Ovary (tissue), 9 donors: Measurements from ENCODE around the gene NEUROD4. TPM values are rescaled to one million over a fixed set of nuclear protein-coding genes. Genes with fewer than 3 reads are reported as not detected.

Source experiments
- DNase-seq, 5 donors: peaks; one replicate each; pipeline ENCODE4 v3.0.0-alpha.2; 2019 to 2020
- H3K27ac ChIP-seq, 2 donors: fragments of 200-600 bp; one replicate each; pipeline versions ENCODE4 v1.5.1 to v1.8.0; 2019 to 2022
- H3K27me3 ChIP-seq: fragments of 200-600 bp; one replicate; pipeline ENCODE4 v1.8.0; 2022
- H3K36me3 ChIP-seq: fragments of 200-600 bp; sonication (generic); one replicate; pipeline ENCODE4 v1.5.1; 2019
- H3K4me1 ChIP-seq: one replicate; pipeline ENCODE4 v1.8.1; 2013; ENCODE audit warnings: mild to moderate bottlenecking, moderate library complexity; ENCODE audit not compliant: insufficient read depth
- H3K4me3 ChIP-seq: fragments of 200-600 bp; sonication (generic); one replicate; pipeline ENCODE4 v1.5.1; 2017
- H3K9me3 ChIP-seq, 2 donors: fragments of 200-600 bp in 1 of 2; sonication (generic) in 1 of 2; one replicate each; pipeline versions ENCODE4 v1.5.1 to v1.8.1; 2013 to 2019; ENCODE audit warnings: mild to moderate bottlenecking in 1 of 2, moderate library complexity in 1 of 2
- CTCF ChIP-seq, 3 donors: fragments of 450-650 bp in 2 of 3; fragments of 200-600 bp in 1 of 3; IDR thresholded peaks; one replicate each; pipeline versions ENCODE4 v1.5.1 to v1.8.0; 2016 to 2022; ENCODE audit warnings: antibody characterized with exemption in 3 of 3, mild to moderate bottlenecking in 1 of 3
- EP300 ChIP-seq: sonication (generic); formaldehyde crosslinking; IDR thresholded peaks from one replicate; pipeline ENCODE4 v1.6.1; 2017; ENCODE audit warnings: antibody characterized with exemption
- POLR2A ChIP-seq: fragments of 450-650 bp; IDR thresholded peaks from one replicate; pipeline ENCODE4 v1.6.1; 2017; ENCODE audit warnings: antibody characterized with exemption, mild to moderate bottlenecking, moderate library complexity
- WGBS, 3 donors: extraction: QIAGEN DNeasy Blood & Tissue Kit in 1 of 3; methylation state at CpG; one replicate each; pipeline versions ENCODE4 v1.1.5 to v1.1.7; 2013 to 2017; 5-methylcytosine and 5-hydroxymethylcytosine counted together
- intact Hi-C, 4 donors: fragments of 100-400 bp; cut with DNase I; formaldehyde crosslinking; loops; one replicate each; pipeline versions ENCODE4 v1.11.0 to v1.15.1; 2022 to 2023
- polyA plus RNA-seq, 2 donors: library from polyadenylated mRNA; stranded (reverse); fragments of 200-250 nt in 1 of 2; fragments of 350-450 nt in 1 of 2; fragmentation: Illumina TruSeq in 1 of 2; extraction: RNeasy Lipid Tissue Mini Kit (QIAGEN cat#74804) in 1 of 2; gene quantifications; one replicate each; pipeline ENCODE4 v1.2.3, GENCODE V29; 2013 to 2014
- total RNA-seq, 7 donors: library from RNA; depleted of rRNA in 2 of 7; stranded (reverse); fragments of >200 nt in 2 of 7; fragmentation: NEBNext Ultra II Directional in 3 of 7; extraction: Animal tissue kit (Norgen Biotek cat#: 25700) in 3 of 7; gene quantifications; one replicate each; pipeline versions ENCODE4 v1.1.0 to v1.2.4, GENCODE V29; 2016 to 2023
- donor health status: DM: no; HTN: no; CAD: no; lungs with moderate emphysema.
- donor health status: DM: no; HTN: no; CAD: no.
- donor health status: Bipolar disorder and iron deficiency.
- donor health status: DM: yes; HTN: yes; CAD: no.
- donor health status: DM: no; HTN: no; CAD: no.
- donor health status: DM: yes; HTN: yes; CAD: no.

Gene NEUROD4
- total and polyA plus RNA-seq, 9 donors = not detected

DNA sequence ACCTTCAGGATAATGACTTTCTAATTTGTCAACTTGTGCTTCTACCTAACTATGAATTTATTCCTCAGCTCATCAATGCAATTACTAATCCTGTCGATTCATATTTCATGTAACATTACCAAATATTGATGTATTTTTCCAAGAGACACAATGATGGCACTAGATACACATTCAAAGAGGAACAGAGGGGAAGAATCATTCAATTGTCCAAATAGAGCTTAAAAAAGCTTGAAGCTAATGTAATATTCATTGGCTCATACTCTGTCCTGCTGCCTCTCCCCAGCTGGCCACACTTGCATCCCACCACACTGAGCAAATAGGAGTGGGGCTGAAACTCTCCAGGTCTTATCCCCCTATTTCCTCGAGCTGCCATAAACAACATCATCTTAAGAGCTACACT lies 44.5 kb upstream of the NEUROD4 start:
- Histone ChIP-seq H3K27me3 (no peaks in the 10 kb centered on the region), H3K9me3 (no peaks in the 10 kb centered on the region), H3K4me3 (no peak overlapping the region), H3K36me3 (no peaks in the 10 kb centered on the region), H3K4me1 (peaks cover 3% of the 10 kb centered on the region), H3K27ac (no peak overlapping the region)
- TF ChIP-seq POLR2A = no peak
- no peak for TF ChIP-seq CTCF (IDR thresholded peaks at IDR 0.05)
- no peak for TF ChIP-seq EP300
- intact Hi-C loops = no loop called here
- WGBS, 3 donors = 61 to 71% (median 67%) methylated on average over 2 of the region's 2 CpGs
- DNase-seq = no peak

DNA sequence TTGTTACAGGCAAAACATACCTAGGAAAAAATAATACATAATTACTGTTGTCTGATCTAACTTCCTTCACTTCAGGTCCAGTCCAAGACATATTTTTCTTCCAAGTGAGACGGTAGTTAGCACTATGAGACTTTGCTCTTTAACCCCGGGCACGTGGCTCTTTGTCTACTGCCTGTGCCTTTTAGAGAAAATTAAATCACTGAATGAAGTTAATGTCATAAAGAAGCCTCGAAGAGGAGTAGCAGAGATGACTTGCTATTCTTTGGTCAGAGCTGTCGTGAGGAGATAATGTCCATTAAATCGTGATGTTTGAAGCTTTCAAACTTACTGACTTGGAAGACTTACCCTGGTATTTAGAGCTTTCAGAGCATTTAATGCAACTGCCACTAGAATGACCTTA lies 43.9 kb upstream of the NEUROD4 start:
- no peak for DNase-seq
- intact Hi-C loops = no loop called here
- WGBS, 3 donors = 15 to 22% (median 18%) methylated on average over 6 of the region's 6 CpGs
- no peaks in the 10 kb centered on the region for H3K27me3 ChIP-seq
- H3K9me3 ChIP-seq = no peaks in the 10 kb centered on the region
- peak overlapping the region in 1 of 2 donors; percentile 30 for H3K27ac ChIP-seq
- TF ChIP-seq CTCF (IDR thresholded peaks at IDR 0.05) (no peak), EP300 (no peak), POLR2A (no peak)
- H3K36me3 ChIP-seq = no peaks in the 10 kb centered on the region
- H3K4me1 ChIP-seq = peaks cover 3% of the 10 kb centered on the region
- H3K4me3 ChIP-seq = no peak overlapping the region

- WGBS, 3 donors = 31 to 38% (median 31%) methylated on average over 3 of the region's 3 CpGs
- TF ChIP-seq EP300 = no peak
- TF ChIP-seq POLR2A = no peak
- TF ChIP-seq CTCF (IDR thresholded peaks at IDR 0.05) = no peak
Observed at GRCh38 chr12:54977155-54977554, 42.6 kb upstream of the NEUROD4 start.

DNA sequence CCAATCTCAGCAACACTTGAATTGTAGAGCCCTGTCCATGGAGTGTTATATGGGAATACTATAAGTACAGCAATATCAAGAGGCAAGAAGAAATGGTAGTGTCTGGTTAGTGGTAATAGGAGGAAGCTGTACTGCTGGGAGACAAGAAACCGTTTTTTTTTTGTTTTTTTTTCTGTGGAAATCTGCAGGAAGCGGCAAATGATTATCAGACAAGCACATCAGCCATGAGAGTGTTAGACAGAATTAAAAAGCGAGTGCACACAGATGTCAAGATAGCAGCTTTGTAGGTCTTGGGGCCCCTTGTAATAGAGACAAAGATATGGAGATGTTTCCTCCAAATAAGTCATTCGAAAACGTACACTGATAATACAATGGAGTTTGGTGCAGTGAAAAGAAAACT lies 41.9 kb upstream of the NEUROD4 start:
- intact Hi-C loops = no loop called here
- H3K4me1 ChIP-seq = peaks cover 3% of the 10 kb centered on the region
- TF ChIP-seq EP300 (no peak), POLR2A (no peak), CTCF (IDR thresholded peaks at IDR 0.05) (no peak)
- no peaks in the 10 kb centered on the region for H3K27me3 ChIP-seq
- H3K4me3 ChIP-seq = no peak overlapping the region
- H3K36me3 ChIP-seq = no peaks in the 10 kb centered on the region
- H3K27ac ChIP-seq = no peak overlapping the region
- WGBS, 3 donors = 85 to 90% (median 89%) methylated on average over 5 of the region's 5 CpGs
- DNase-seq = no peak
- H3K9me3 ChIP-seq = no peaks in the 10 kb centered on the region

More at GRCh38 chr12:54977155-54977554, 42.6 kb upstream of the NEUROD4 start:
- Histone ChIP-seq H3K4me3 (no peak overlapping the region), H3K27me3 (no peaks in the 10 kb centered on the region), H3K4me1 (peaks cover 3% of the 10 kb centered on the region), H3K9me3 (no peaks in the 10 kb centered on the region), H3K36me3 (no peaks in the 10 kb centered on the region), H3K27ac (no peak overlapping the region)
- no peak for DNase-seq
- intact Hi-C loops = no loop called here
